Lung microvascular endothelial cell (primary cell): ENCODE measurements around the gene DDN. TPM values are rescaled to one million over a fixed set of nuclear protein-coding genes. Genes with fewer than 3 reads are reported as not detected.
A peak's percentile ranks its signal among the peaks of the same experiment; 100 is the strongest.

Experiments used
- DNase-seq, 2 donors: peaks; one replicate each; pipeline versions ENCODE4 v3.0.0 to v3.0.0-alpha.2; 2010; ENCODE audit warnings: low read depth in 2 of 2
- total RNA-seq: library from RNA; depleted of rRNA; stranded (reverse); fragments of >200 nt; gene quantifications from 2 replicates; pipeline ENCODE4 v1.2.1, GENCODE V29; 2014

The DDN gene
- under 0.01 TPM in 1 of 2 replicates, not detected in the other for total RNA-seq

DNA sequence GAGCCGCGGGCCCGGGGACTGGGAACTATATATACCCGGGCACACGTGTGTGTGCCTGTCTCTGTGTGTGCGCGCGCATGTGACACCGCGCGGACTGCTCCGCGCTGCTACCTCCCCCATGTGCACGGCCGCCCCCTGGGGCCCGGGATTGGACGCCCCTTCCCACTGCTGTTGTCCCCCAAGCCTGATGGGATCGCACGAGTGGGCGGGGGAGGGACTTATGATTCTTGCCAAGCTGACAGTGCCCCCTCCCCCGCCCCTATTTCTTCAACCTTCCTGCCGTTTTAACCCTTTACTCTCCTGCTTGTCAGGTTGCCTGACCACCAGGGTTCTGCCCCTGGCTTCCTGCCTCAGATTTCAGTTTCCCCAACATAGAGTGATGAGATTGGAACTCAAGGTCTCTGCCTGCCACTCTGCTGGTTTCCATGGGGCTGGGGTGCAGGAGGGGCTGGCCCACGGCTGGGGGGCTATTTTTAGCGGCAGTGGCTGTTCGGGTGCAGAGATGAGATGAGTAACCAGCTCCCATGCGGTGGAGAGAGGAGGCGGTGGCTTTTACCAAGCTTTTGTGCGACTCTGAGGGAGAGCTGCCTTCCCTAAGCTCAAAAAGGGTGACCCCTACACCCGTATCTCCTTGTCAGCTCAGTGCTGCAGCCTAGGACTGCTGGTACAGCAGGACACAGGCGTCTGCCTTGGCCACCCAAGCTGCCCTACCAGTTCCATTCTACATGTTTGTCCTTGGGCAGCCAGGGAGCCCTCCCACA is at the start of gene DDN:
Gene DDN, minus strand, starts transcription at position 5 of the 761 bp plus-strand sequence. CDS start 88 bp downstream, outside the sequence.
- DNase-seq: peak; percentile 42 to 58

DNA sequence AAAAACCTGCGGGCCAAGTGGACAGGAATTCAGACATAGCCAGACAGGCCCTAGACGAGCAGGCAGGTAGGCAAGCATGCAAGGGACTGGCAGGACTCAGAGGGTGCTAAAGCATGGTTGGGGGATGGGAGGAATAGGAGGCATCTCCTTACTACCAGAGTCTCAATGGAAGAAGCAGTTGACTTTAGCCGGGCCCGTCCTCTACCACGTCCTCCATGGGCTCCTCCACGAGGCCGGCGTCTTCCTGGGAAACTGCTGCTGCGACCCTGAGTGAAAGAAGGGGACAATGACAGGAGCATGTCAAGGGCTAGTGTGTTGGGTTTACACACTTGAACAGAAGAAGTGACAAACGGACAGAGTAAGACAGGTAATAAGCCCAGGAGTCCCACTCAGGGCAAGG is 49.8 kb upstream of the DDN start:
- no peak for DNase-seq

DNA sequence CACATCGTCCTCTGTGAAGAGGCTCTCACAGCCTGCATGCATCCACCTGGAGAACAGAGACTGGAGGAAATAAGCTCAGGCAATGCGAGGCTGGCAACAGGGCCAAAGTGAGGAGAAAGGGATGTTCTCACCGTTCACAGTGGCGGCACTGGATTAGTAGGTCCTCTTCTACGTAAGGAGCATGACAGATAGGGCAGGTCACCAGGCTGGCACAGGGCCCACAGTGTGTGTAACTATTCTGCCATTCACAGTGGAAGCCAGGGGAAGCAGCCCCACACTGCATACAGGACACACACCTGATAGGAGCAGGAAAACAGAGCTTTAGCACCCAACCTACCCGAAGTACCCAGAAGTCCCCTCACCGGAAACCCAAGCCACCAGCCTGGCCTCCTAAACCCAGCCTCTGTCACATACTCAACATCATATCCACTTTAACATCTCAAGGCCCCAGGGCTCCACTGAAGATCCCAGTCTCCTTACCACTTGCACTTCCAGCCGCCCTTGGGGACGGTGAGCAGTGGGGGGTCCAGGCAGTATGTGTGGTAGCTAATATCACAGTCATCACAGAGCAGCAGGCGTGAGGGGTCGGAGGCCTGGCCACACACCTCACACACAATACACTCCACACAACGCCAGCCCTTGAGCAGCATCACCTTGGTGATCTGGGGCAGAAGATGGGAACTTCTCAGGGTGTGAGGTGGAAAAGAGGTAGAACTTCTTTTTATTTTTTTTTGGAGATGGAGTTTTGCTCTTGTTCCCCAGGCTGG is 47.1 kb upstream of the DDN start:
- no peak for DNase-seq

- DNase-seq: no peak
Measured at GRCh38 chr12:49044660-49045059, 45.5 kb upstream of the DDN start.

- peak; percentile 72 to 73 for DNase-seq
Measured at GRCh38 chr12:49043856-49044258, 44.7 kb upstream of the DDN start.

GRCh38 chr12:49043241-49043640 is 44.1 kb upstream of the DDN start:
- DNase-seq: no peak

GRCh38 chr12:49041881-49042484 is 42.8 kb upstream of the DDN start:
- no peak for DNase-seq

- no peak for DNase-seq
Measured at GRCh38 chr12:49041036-49041880, 42.1 kb upstream of the DDN start.

DNA sequence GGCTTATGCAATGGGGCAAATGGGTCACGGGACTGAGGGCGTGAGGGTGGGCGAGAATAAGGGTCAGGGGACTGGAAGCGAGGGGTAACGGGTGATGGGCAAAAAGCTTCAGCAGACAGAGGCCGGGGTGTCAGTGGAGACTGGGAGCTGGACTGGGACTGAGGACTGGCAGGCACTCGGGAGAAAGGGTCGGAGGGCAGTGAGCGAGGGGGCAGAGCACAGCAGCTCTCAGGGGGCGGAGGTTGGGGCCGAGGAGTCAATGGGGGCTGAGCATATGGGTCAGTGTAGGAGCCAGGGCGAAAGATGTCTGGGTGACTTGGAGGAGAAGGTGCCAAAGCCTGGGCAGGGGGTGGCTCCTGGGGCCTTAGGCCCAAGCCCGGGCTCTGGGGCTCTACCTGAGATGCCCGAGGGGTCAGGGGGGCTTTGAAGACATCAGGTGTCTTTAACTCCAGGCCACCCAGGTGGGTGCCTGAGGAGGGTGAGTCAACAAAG is 41.2 kb upstream of the DDN start:
- no peak for DNase-seq

- no peak for DNase-seq
Measured at GRCh38 chr12:49039421-49040363, 40.5 kb upstream of the DDN start.

DNA sequence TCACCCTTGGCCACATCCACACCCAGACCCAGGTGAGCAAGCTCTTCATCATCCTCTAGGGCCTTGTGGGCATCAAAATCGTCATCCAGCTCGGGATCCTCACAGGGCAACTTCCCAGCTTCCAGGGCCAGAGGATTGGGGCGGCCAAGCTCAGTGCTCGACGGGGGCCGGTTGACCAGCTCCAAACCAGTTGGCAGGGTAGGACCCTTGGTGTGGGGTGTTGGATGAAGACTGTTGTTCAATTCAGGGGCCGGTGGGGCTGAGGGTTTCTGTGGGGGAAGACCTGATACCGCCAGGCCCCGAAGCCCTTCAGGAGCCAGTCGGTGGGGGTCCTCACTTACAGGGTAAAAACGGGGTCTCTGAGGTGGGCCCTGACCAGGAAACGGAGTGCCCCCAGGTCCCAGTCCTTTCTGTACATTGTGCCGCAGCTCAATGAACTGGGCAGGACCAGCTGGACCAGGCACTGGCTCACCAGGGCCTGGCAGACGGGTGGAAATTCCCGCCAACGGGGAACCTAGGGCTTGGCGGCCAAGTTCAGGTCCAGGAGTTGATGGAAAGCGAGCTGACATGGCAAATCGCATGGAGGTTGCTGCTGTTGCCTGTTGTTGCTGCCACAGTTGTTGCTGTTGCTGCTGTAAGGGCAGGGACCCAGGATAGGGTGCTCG is 39.2 kb upstream of the DDN start:
- no peak for DNase-seq

GRCh38 chr12:49037947-49038237 is 38.7 kb upstream of the DDN start:
- no peak for DNase-seq

- no peak for DNase-seq
Measured at GRCh38 chr12:49037111-49037946, 38.2 kb upstream of the DDN start.

DNA sequence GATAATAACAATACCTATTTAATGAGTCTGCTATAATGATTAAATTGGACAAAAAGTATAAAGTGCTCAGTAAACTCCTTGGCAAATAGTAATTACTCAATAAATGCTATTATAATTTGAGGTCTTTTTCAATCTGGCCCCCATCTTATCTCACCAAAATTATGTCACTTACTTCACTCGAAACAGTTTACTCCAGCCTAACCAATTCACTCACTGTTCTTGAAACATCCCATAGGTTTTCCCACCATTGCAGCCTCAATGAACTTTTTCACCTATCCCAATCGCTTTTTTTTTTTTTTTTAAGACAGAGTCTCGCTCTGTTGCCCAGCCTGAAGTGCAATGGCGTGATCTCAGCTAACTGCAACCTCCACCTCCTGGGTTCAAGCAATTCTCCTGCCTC is 36.9 kb upstream of the DDN start:
- DNase-seq: no peak

DNA sequence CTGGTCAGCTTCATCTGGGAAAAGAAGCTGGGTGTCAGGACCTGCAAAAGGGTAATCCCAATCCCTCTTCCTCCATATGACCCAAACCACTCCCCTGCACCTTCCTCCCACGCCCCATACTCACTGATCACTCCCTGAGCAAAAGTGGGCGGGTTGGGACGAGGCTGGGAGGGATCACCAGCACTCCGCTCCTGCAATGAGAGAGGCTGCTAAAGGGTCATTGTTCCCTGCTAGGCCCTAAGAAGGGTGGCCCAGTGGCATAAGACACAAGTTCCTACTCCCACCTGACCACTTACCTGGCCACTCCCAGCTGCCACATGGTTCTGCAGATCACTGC is 35.1 kb upstream of the DDN start:
- DNase-seq: no peak

DNA sequence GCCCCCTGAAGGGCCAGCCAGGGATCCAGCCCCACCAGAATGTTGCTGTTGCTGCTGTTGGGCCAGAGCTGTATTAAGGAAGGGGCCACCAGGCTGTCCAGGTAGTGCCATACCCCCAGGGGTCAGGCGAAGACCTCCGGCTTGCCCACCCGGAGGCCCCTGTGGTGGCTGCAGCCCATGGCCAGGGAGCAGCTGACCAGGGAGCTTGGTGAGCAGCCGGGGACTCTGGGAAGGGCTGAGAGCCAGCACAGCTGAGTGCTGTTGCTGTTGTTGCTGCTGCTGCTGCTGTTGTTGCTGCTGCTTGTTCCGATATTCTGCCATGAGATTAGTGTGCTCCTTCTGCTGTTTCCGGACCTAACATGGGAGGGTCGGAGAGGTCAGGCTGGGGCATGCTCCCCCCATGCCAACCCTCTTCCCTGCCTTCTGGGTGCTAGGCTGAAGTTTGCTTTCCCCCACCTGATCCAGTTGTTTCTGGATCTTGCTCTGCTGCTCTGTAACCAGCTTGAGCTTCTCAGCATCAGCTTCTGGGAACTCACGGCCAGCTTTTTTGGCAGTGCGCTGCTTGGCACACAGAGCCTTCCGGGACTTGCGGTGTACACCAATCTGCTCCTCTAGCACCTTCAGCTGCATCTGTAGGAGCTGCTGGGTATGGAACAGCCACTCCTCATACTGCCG is 34.6 kb upstream of the DDN start:
- DNase-seq: no peak

DNA sequence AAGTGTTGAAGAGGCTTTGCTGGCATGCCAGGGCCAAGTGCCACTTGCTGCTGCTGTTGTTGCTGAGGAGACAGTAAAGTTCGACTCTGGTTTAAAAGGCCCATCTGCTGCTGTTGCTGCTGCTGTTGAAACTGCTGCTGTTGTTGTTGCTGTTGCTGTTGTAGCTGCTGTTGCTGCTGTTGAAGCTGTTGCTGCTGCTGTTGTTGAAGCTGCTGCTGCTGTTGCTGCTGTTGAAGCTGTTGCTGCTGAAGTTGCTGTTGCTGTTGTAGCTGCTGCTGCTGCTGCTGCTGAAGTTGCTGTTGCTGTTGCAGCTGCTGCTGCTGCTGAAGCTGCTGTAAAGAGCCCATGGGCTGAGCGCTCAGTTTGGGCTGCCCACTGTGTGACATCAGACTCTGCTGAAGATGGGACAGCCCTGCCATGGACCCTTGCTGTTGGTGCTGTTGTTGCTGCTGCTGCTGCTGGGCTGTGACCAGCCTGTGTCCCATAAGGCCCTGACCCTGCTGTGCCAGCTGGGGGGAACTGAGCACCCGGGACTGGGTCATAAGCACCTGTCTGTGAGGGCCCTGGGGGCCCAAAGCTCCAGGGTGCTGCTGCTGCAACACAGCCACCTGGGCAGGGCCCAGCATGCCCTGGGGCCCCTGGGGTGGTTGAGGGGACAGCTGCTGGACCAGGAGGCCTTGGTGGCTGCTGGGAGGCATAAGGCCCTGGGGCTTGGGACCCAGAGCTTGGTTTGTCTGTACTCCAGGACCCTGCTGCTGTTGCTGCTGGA is 33.7 kb upstream of the DDN start:
- no peak for DNase-seq

DNA sequence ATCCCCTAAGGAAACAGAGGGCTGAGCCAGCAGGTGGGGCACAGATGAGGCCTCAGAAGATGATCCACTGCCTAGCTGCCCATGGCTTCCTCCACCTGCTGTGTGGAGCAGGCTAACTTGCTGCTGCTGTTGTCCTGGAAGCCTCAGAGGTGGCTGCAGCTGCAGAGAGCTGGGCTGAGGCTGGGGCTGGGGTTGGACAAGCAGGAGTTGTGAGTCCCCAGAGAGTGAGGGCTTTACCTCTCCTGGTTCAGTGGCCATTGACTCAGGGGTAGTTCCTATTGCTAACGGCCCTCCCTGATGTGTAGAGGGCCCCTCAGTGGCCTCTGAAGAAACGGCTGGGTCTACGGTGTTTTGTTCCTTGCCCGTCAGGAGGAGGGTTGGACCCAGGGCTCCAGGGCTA is 33.1 kb upstream of the DDN start:
- no peak for DNase-seq
